Adipocyte (in vitro differentiated cells): ENCODE measurements around the gene PSMD1.
"Not testable (repeated sequence)": the region's sequence is repeated elsewhere in the genome, so short reads cannot be mapped to it uniquely, and the experiment has no call there.

Experiments used
- DNase-seq: peaks from one replicate; pipeline ENCODE4 v3.0.0-alpha.2; 2015; ENCODE audit warnings: low read depth
- H3K27me3 ChIP-seq: replicated peaks from 2 replicates; pipeline ENCODE4 v1.7.0; 2013; ENCODE audit warnings: mild to moderate bottlenecking, low read length, moderate library complexity; ENCODE audit not compliant: control insufficient read depth, insufficient read depth
- H3K36me3 ChIP-seq: 2 replicates; pipeline ENCODE4 v1.7.0; 2013; ENCODE audit warnings: low read length, mild to moderate bottlenecking, moderate library complexity; ENCODE audit not compliant: control insufficient read depth, insufficient read depth, severe bottlenecking
- H3K4me1 ChIP-seq: 2 replicates; pipeline ENCODE4 v1.7.0; 2013; ENCODE audit warnings: mild to moderate bottlenecking, low read length, moderate library complexity; ENCODE audit not compliant: control insufficient read depth, insufficient read depth
- H3K4me3 ChIP-seq: 2 replicates; pipeline ENCODE4 v1.7.0; 2013; ENCODE audit warnings: mild to moderate bottlenecking, low read length, moderate library complexity
- H3K9ac ChIP-seq: 2 replicates; pipeline ENCODE4 v1.7.0; 2013; ENCODE audit warnings: mild to moderate bottlenecking, low read length, moderate library complexity
- H3K9me3 ChIP-seq: 2 replicates; pipeline ENCODE4 v1.7.0; 2013; ENCODE audit warnings: mild to moderate bottlenecking, low read length, moderate library complexity; ENCODE audit not compliant: control insufficient read depth

Gene PSMD1

GRCh38 chr2:231100321-231100720, 43.7 kb downstream of the PSMD1 start:
- not testable (repeated sequence) for DNase-seq, H3K27me3 ChIP-seq, H3K9me3 ChIP-seq, H3K9ac ChIP-seq, H3K4me3 ChIP-seq
- peaks cover 67% of the 10 kb centered on the region for H3K36me3 ChIP-seq
- H3K4me1 ChIP-seq: peaks cover 30% of the 10 kb centered on the region

GRCh38 chr2:231100990-231101389, 44.3 kb downstream of the PSMD1 start:
- H3K9ac ChIP-seq: no peak overlapping the region
- H3K9me3 ChIP-seq: no peaks in the 10 kb centered on the region
- no peak for DNase-seq
- no peaks in the 10 kb centered on the region for H3K27me3 ChIP-seq
- H3K4me3 ChIP-seq: no peak overlapping the region
- H3K36me3 ChIP-seq: peaks cover 65% of the 10 kb centered on the region
- H3K4me1 ChIP-seq: peaks cover 35% of the 10 kb centered on the region

GRCh38 chr2:231102772-231103171, 46.1 kb downstream of the PSMD1 start:
- H3K9me3 ChIP-seq: no peaks in the 10 kb centered on the region
- no peak overlapping the region for H3K4me3 ChIP-seq
- peaks cover 64% of the 10 kb centered on the region for H3K36me3 ChIP-seq
- no peaks in the 10 kb centered on the region for H3K27me3 ChIP-seq
- peaks cover 35% of the 10 kb centered on the region for H3K4me1 ChIP-seq
- peak; percentile 59 for DNase-seq
- peak overlapping the region; percentile 77 for H3K9ac ChIP-seq

- H3K9me3 ChIP-seq: no peaks in the 10 kb centered on the region
- H3K4me1 ChIP-seq: peaks cover 35% of the 10 kb centered on the region
- no peaks in the 10 kb centered on the region for H3K27me3 ChIP-seq
- no peak overlapping the region for H3K4me3 ChIP-seq
- peak overlapping the region; percentile 77 for H3K9ac ChIP-seq
- H3K36me3 ChIP-seq: peaks cover 63% of the 10 kb centered on the region
- DNase-seq: peak; percentile 89
Measured at GRCh38 chr2:231104115-231104713, 47.5 kb downstream of the PSMD1 start.

GRCh38 chr2:231110551-231110950, 53.9 kb downstream of the PSMD1 start:
- Histone ChIP-seq H3K4me1 (peaks cover 34% of the 10 kb centered on the region), H3K9me3 (no peaks in the 10 kb centered on the region), H3K27me3 (no peaks in the 10 kb centered on the region), H3K9ac (no peak overlapping the region), H3K36me3 (peaks cover 57% of the 10 kb centered on the region), H3K4me3 (no peak overlapping the region)
- DNase-seq: peak; percentile 77

- H3K9ac ChIP-seq: peak overlapping the region; percentile 11
- H3K4me1 ChIP-seq: peaks cover 38% of the 10 kb centered on the region
- DNase-seq: peak; percentile 64
- no peak overlapping the region for H3K4me3 ChIP-seq
- no peaks in the 10 kb centered on the region for H3K27me3 ChIP-seq
- H3K36me3 ChIP-seq: peaks cover 45% of the 10 kb centered on the region
- H3K9me3 ChIP-seq: no peaks in the 10 kb centered on the region
Measured at GRCh38 chr2:231111987-231112386, 55.3 kb downstream of the PSMD1 start.

GRCh38 chr2:231113489-231113888, 56.8 kb downstream of the PSMD1 start:
- Histone ChIP-seq H3K9ac (no peak overlapping the region), H3K27me3 (no peaks in the 10 kb centered on the region), H3K36me3 (peaks cover 32% of the 10 kb centered on the region), H3K4me3 (no peak overlapping the region), H3K4me1 (peaks cover 51% of the 10 kb centered on the region), H3K9me3 (no peaks in the 10 kb centered on the region)
- DNase-seq: no peak

- no peak overlapping the region for H3K9ac ChIP-seq
- no peaks in the 10 kb centered on the region for H3K9me3 ChIP-seq
- no peak overlapping the region for H3K4me3 ChIP-seq
- H3K36me3 ChIP-seq: peaks cover 25% of the 10 kb centered on the region
- DNase-seq: no peak
- H3K27me3 ChIP-seq: no peaks in the 10 kb centered on the region
- peaks cover 42% of the 10 kb centered on the region for H3K4me1 ChIP-seq
Measured at GRCh38 chr2:231115651-231116050, 59.0 kb downstream of the PSMD1 start.

- no peak overlapping the region for H3K4me3 ChIP-seq
- DNase-seq: no peak
- H3K9me3 ChIP-seq: no peaks in the 10 kb centered on the region
- H3K36me3 ChIP-seq: peaks cover 19% of the 10 kb centered on the region
- H3K9ac ChIP-seq: peak overlapping the region; percentile 9
- peaks cover 27% of the 10 kb centered on the region for H3K4me1 ChIP-seq
- no peaks in the 10 kb centered on the region for H3K27me3 ChIP-seq
Measured at GRCh38 chr2:231117148-231117547, 60.5 kb downstream of the PSMD1 start.

GRCh38 chr2:231117922-231118613, 61.4 kb downstream of the PSMD1 start:
- Histone ChIP-seq H3K36me3 (peaks cover 16% of the 10 kb centered on the region), H3K9ac (no peak overlapping the region), H3K4me1 (peaks cover 29% of the 10 kb centered on the region), H3K4me3 (no peak overlapping the region), H3K27me3 (no peaks in the 10 kb centered on the region), H3K9me3 (no peaks in the 10 kb centered on the region)
- DNase-seq: no peak

- peaks cover 11% of the 10 kb centered on the region for H3K36me3 ChIP-seq
- H3K4me1 ChIP-seq: peaks cover 34% of the 10 kb centered on the region
- H3K27me3 ChIP-seq: no peaks in the 10 kb centered on the region
- no peaks in the 10 kb centered on the region for H3K9me3 ChIP-seq
- H3K4me3 ChIP-seq: no peak overlapping the region
- no peak for DNase-seq
- H3K9ac ChIP-seq: no peak overlapping the region
Measured at GRCh38 chr2:231118614-231118942, 61.9 kb downstream of the PSMD1 start.
